ENCODE data around the gene MACF1. TPM values are rescaled to one million over a fixed set of nuclear protein-coding genes. Genes with fewer than 3 reads are reported as not detected.

Gene MACF1
- total and polyA plus RNA-seq, 4 donors, result 23.3 to 216 (median 51.2) TPM

DNA sequence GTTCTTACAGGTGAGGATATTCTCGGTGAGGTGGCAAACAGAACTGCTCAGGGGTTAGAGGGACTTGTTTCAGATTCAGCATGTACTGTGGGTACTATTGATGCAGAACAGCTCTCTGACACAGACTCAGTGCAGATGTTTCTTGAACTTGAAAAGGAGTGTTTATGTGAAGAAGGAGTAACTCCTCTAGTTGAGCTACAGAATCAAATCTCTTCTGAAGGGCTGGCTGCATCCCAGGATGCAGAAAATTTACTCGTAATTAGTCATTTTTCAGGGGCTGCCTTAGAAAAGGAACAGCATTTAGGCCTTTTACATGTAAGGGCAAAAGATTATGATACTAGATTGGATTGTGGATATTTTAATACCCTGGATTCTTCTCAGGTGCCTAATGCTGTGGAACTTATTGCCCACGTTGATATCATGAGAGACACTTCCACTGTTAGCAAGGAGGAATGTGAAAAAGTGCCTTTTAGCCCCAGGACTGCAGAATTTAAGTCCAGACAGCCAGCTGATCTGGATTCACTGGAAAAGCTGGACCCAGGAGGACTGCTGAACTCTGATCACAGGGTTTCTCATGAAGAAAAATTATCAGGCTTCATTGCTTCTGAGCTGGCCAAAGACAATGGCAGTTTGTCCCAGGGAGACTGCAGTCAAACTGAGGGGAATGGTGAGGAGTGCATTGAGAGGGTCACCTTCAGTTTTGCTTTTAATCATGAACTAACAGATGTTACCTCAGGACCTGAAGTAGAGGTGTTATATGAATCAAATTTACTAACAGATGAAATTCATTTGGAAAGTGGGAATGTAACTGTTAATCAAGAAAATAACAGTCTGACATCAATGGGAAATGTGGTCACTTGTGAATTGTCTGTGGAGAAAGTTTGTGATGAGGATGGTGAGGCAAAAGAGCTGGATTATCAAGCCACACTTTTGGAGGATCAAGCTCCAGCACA lies 207.3 kb downstream of the MACF1 start:
- WGBS, result 57% methylated on average over 3 of the region's 3 CpGs
- no peak overlapping the region for H3K4me3 ChIP-seq (ENCODE audit: low read depth in 1 of 3, low read length in 3 of 3)
- H3K27ac ChIP-seq (ENCODE audit: low read depth in 1 of 2, low read length in 2 of 2), result no peak overlapping the region
- H3K9me3 ChIP-seq (ENCODE audit: control insufficient read depth in 4 of 4, low read length in 3 of 4), result no peaks in the 10 kb centered on the region
- peaks cover 3 to 9% (median 8%) of the 10 kb centered on the region in 4 donors for H3K36me3 ChIP-seq (ENCODE audit: control insufficient read depth in 4 of 4, insufficient read depth in 3 of 4, low read depth in 1 of 4, low read length in 3 of 4)
- no peak for DNase-seq (ENCODE audit: low spot score)
- TF ChIP-seq RAD21 (IDR thresholded peaks at IDR 0.05) (no peak), HNF4G (IDR thresholded peaks at IDR 0.05) (no peak), TAF1 (conservative IDR thresholded peaks at IDR 0.05) (no peak), NR2F2 (IDR thresholded peaks at IDR 0.05) (no peak), RXRA (IDR thresholded peaks at IDR 0.05) (no peak), FOXA1 (IDR thresholded peaks at IDR 0.05) (no peak), GABPA (IDR thresholded peaks at IDR 0.05 in 1 of 2, conservative IDR thresholded peaks at IDR 0.05 in 1 of 2) (no peak), HNF4A (conservative IDR thresholded peaks at IDR 0.05) (no peak), JUND (IDR thresholded peaks at IDR 0.05) (no peak), EGR1 (IDR thresholded peaks at IDR 0.05; ENCODE audit: low read depth in 2 of 2) (no peak), SP1 (IDR thresholded peaks at IDR 0.05) (no peak), FOXA2 (IDR thresholded peaks at IDR 0.05) (no peak), YY1 (IDR thresholded peaks at IDR 0.05) (no peak)
- TF ChIP-seq, protein P1, sequence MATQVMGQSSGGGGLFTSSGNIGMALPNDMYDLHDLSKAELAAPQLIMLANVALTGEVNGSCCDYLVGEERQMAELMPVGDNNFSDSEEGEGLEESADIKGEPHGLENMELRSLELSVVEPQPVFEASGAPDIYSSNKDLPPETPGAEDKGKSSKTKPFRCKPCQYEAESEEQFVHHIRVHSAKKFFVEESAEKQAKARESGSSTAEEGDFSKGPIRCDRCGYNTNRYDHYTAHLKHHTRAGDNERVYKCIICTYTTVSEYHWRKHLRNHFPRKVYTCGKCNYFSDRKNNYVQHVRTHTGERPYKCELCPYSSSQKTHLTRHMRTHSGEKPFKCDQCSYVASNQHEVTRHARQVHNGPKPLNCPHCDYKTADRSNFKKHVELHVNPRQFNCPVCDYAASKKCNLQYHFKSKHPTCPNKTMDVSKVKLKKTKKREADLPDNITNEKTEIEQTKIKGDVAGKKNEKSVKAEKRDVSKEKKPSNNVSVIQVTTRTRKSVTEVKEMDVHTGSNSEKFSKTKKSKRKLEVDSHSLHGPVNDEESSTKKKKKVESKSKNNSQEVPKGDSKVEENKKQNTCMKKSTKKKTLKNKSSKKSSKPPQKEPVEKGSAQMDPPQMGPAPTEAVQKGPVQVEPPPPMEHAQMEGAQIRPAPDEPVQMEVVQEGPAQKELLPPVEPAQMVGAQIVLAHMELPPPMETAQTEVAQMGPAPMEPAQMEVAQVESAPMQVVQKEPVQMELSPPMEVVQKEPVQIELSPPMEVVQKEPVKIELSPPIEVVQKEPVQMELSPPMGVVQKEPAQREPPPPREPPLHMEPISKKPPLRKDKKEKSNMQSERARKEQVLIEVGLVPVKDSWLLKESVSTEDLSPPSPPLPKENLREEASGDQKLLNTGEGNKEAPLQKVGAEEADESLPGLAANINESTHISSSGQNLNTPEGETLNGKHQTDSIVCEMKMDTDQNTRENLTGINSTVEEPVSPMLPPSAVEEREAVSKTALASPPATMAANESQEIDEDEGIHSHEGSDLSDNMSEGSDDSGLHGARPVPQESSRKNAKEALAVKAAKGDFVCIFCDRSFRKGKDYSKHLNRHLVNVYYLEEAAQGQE (IDR thresholded peaks at IDR 0.05), result no peak
- TF ChIP-seq, protein P2, sequence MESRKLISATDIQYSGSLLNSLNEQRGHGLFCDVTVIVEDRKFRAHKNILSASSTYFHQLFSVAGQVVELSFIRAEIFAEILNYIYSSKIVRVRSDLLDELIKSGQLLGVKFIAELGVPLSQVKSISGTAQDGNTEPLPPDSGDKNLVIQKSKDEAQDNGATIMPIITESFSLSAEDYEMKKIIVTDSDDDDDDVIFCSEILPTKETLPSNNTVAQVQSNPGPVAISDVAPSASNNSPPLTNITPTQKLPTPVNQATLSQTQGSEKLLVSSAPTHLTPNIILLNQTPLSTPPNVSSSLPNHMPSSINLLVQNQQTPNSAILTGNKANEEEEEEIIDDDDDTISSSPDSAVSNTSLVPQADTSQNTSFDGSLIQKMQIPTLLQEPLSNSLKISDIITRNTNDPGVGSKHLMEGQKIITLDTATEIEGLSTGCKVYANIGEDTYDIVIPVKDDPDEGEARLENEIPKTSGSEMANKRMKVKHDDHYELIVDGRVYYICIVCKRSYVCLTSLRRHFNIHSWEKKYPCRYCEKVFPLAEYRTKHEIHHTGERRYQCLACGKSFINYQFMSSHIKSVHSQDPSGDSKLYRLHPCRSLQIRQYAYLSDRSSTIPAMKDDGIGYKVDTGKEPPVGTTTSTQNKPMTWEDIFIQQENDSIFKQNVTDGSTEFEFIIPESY (IDR thresholded peaks at IDR 0.05), result no peak
- TF ChIP-seq, protein P3, sequence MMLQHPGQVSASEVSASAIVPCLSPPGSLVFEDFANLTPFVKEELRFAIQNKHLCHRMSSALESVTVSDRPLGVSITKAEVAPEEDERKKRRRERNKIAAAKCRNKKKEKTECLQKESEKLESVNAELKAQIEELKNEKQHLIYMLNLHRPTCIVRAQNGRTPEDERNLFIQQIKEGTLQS (IDR thresholded peaks at IDR 0.05), result no peak
- TF ChIP-seq, protein P4, sequence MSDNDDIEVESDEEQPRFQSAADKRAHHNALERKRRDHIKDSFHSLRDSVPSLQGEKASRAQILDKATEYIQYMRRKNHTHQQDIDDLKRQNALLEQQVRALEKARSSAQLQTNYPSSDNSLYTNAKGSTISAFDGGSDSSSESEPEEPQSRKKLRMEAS (IDR thresholded peaks at IDR 0.05), result no peak
- TF ChIP-seq, protein P5, sequence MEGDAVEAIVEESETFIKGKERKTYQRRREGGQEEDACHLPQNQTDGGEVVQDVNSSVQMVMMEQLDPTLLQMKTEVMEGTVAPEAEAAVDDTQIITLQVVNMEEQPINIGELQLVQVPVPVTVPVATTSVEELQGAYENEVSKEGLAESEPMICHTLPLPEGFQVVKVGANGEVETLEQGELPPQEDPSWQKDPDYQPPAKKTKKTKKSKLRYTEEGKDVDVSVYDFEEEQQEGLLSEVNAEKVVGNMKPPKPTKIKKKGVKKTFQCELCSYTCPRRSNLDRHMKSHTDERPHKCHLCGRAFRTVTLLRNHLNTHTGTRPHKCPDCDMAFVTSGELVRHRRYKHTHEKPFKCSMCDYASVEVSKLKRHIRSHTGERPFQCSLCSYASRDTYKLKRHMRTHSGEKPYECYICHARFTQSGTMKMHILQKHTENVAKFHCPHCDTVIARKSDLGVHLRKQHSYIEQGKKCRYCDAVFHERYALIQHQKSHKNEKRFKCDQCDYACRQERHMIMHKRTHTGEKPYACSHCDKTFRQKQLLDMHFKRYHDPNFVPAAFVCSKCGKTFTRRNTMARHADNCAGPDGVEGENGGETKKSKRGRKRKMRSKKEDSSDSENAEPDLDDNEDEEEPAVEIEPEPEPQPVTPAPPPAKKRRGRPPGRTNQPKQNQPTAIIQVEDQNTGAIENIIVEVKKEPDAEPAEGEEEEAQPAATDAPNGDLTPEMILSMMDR (IDR thresholded peaks at IDR 0.05; ENCODE audit: low read depth, low read length, missing input control), result no peak
- H3K27me3 ChIP-seq (ENCODE audit: control insufficient read depth in 4 of 4, insufficient read depth in 4 of 4, low read length in 3 of 4), result no peaks in the 10 kb centered on the region
- H3K4me1 ChIP-seq (ENCODE audit: control insufficient read depth in 4 of 4, insufficient read depth in 4 of 4, low read length in 3 of 4), result peaks cover 1 to 58% (median 49%) of the 10 kb centered on the region in 4 donors
- no peak overlapping the region for H3K9ac ChIP-seq (ENCODE audit: low read depth in 1 of 2, low read length in 2 of 2)
